Measurements from ENCODE around the gene IWS1.
"Not testable (repeated sequence)": the region's sequence is repeated elsewhere in the genome, so short reads cannot be mapped to it uniquely, and the experiment has no call there.

IWS1 gene

DNA sequence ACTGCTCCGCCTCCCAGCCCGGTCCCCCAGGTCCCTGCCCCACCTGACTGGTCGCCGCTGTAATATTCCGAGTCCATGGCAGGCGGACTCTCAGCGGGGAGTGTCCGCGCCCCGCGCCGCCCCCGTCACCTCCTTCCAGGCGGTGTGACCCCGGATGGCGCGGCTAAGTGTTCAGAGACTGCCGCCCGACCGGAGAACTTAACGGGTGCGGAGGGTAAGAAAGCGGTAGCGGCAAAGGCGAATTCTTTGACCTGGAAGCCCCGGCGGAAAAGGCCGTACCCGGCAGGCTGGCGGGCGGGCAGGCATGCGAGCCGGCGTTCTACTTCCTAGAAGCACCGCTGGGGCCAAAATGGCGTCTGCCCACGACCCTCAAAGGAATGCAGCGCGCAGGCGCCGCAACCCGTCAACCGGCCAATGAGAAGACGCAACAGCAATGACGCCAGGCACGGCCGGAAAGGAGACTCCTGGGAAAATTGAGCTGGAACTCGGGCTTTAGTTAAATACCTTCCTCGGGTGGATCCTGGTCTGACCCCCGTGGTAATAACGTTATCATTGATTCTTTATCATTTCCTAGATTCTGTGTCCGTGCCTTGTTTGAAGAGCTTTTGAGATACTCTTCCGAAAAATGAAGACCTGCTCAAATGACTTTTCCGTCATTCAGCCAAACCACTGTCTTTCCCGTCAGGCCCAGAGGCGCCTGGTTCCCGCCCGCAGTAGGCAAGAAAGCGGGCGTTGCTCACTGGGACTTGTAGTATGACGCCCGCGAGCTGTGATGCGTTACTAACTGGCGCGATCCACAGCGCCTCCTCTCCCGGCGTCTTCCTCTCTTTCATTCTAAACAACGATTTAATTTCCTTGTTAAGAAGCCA, at the start of gene IWS1:
IWS1 (minus strand) TSS at position 358 of the 869 bp plus-strand sequence; CDS start at position 77, 281 bp downstream.
- DNase-seq, result peak; percentile 86

DNA sequence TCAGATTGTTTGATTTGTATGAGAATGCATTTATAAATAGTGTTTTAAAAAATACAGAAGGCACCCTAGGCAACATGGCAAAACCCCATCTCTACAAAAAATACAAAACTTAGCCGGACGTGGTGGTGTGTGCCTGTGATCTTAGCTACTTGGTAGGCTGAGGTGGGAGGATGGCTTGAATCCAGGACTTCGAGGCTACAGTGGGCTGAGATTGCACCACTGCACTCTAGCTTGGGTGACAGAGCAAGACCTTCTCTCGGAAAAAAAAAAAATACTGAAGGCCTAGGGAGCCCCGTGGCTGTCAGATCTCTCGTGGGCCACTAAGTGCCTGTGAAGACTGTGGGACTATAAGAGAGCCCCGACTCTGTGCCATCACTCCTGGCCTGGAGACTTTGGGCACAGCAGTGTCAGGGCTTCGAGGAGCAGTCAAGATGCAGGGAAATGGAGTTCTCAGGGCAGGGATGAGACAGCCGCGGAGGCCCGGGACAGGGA, 49.7 kb upstream of the IWS1 start:
- DNase-seq, result no peak

DNA sequence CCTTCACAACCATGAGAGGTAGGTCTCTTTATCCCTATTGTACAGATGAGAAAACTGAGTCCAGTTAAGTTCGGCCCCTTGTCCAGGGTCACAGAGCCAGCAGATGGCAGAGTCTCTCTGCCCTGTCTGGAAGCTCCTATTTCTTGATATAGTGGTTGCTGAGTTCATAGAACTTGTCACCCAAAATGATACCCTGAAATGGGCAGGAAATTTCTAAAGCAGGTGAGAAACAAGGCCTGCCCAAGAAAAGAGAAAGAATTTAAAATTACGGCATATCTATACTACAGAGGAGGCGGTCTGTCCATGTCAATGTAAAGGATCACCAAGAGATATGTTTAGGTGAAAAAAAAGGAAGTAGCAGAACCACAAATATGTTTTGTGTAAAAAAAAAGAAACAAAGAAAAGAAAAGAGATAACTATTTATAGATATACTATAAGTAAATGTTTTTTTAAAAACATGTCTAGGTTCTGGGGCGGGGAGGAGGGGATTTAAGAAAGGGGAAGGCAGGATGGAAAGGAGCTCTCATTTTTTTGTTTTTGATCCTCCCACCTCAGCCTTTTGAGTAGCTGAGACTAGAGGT, 49.0 kb upstream of the IWS1 start:
- DNase-seq, result no peak

DNA sequence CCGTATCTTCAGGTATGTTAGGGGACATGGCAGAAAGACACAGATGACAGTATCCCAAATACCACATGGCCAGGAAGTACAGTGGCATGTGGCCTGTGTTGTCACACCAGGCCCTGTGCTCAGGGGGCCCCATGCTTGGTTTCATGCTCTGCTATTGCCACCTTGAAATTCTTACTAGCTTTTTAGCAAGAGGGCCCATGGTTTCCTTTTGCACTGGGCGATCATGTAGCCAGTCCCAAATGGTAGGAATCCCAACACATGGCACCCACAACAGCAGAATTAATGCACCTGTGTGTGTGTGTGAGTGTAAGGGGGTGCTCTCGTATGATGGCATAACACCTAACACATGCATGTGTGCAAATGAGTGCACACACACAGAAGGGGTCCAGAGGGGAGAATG, 48.4 kb upstream of the IWS1 start:
- DNase-seq, result no peak

DNA sequence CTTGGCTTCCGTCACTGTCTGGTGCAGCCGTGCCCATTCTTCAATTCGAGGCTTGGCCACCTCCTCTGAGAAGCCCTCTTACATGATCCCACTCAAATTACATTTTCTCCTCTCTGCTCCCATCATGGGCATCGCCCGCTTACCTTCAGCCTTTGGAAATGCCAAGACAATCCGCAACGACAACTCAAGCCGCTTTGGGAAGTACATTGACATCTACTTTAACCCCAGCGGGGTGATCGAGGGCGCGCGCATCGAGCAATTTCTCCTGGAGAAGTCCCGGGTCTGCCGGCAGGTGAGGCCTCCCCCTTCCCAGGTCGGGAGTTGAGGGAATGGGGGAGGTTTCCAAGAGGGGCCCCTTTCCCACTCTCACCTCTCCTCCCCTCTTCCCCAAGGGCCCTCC, 47.5 kb upstream of the IWS1 start:
- DNase-seq, result no peak

DNA sequence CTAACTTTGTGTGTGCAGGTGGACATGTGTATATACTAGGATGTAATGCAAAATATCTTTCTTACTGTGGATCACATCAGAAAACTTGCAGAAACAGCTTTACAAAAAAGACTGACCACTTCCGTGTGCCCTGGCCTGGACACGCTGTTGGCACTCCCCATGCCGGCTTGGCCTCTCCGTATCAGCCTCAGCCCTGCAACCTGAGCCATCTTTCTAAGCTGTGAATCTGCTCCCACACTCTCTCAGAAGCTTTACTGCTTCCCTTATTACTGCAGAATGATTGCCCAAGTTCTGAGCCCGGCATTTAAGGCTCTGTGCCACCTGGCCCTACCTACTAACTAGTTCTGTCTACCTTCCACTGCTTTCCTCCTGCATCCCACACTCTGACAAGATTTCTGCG, 47.0 kb upstream of the IWS1 start:
- DNase-seq, result no peak

DNA sequence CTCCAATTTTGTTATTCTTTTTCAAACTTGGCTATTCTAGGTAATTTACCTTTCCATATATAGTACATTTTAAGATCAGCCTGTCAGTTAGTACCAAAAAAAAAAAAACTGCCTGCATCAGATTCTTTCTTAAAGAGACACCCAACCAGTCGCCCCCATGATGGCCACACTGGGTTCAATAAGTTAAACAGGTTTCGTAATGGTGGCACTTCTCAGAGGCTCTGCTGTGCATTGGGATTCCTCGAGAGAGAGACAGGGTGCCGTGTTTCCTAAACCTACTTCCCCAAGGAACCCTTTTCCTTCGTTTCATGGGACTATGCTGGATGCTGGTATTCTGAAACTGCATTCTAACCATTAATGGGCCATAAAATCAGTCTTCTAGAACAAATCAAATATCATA, 46.6 kb upstream of the IWS1 start:
- DNase-seq, result no peak

DNA sequence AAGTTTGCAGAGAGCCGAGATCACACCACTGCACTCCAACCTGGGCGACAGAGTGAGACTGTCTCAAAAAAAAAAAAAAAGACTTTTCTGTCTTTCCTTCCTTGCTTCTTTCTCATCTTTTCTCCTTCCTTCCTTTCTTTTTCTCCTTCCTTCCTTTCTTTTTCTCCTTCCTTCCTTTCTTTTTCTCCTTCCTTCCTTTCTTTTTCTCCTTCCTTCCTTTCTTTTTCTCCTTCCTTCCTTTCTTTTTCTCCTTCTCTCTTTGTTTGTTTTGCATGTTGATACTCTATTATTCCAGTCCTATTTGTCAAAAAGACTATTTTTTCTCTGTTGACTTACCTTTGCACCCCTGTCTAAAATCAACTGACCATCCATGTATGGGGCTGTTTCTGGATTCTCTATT, 46.1 kb upstream of the IWS1 start:
- not testable (repeated sequence) for DNase-seq

DNA sequence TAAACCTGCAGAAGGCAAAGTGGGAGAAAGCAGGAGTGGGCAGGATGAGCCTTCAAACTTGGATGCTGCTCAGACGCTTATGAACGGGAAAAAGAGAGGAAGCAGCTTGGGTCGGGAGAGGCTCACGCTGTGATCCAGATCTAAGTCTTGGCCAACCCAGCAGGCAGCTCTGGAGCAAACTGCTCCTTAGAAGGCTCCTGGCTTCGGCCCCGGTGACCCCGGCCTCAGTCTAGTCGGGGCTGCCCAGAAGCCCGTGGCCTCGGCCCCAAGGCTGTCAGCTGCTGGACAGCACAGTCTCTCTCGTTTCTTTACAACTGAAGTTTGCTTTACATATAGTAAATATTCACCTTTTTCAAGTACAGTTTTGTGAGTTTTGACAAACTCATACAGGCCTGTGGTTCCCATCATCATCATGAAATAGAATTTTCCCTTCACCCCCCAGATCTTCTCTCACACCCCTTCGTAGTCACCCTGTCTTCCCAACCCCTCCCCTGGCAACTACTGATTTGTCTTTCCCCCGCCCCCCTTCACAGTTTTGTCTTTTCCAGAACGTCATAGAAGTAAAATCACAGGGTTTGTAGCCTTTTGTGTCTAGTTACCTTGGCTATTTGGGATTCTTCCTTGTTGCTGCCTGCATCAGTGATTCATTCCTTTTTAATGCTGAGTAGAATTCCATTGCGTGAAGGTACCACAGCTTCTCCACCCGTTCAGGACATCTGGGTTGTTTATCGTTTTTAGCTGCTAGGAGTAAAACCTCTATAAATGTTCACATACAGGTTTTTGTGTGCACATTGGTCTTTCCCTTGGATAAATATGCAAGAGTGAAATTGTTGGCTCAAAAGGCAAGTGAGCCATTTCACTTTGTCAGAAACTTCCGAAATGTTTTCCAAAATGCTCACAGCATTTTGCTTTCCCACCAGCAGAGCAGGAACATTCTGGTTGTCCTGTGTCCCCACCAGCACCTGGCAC, 44.3 kb upstream of the IWS1 start:
- DNase-seq, result no peak

DNA sequence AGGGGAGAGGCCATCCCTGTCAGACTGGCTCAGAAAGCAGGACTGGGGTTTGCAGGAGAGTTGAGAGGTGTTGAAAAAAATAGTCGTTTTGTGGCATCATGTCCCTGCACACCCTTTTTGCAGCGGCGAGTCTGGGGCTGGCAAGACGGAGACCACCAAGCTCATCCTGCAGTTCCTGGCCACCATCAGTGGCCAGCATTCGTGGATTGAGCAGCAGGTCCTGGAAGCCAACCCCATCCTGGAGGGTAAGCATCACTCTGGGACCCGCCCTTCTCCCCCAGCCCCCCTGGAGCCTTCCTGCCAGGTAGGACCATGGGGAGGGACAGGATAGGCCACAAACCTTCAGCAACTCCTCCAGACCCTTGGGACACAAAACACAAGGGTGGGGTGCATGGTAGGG, 43.4 kb upstream of the IWS1 start:
- DNase-seq, result no peak

DNA sequence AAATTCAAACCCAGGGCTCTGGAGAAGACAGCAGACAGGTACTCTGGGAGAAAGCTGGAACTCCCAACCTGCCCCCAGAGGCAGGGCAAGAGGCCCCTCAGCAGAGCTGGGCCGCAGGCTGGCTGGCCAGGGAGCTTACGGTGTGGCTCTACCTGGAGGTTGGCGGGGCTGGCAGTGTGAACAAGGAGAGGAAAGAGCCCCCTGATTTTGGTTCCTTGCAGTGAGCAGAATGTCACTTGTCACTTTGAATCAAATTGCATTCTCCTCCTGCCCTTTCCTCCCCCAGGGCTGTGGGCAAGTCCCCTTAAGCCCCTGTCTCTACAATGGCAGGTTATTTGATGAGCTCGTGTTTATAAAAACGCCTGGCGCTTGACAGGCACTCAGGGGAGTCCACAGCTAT, 41.8 kb upstream of the IWS1 start:
- no peak for DNase-seq

DNA sequence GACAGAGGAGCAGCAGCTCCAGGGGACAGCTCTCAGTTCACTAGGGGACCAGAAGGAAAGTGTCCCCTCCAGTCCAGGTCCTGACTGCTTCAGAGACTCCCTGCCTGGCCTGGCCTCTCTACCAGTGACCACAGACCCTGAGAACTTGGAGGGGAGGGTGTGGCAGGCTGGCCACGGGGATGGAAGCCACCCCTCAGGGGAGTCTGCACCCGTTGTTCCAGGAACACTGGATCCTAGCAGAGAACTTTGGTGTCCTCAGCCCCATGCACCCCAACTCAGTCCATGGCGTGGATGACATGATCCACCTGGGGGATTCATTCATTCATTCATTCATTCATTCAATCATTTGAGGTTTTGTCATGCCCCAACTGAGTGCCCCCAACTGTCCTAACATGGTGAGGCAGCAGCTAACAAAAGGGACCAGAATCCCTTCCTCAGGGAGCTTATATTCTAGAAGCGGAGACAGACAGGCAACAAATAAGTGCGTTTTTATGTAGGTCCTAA, 41.1 kb upstream of the IWS1 start:
- DNase-seq, result no peak

DNA sequence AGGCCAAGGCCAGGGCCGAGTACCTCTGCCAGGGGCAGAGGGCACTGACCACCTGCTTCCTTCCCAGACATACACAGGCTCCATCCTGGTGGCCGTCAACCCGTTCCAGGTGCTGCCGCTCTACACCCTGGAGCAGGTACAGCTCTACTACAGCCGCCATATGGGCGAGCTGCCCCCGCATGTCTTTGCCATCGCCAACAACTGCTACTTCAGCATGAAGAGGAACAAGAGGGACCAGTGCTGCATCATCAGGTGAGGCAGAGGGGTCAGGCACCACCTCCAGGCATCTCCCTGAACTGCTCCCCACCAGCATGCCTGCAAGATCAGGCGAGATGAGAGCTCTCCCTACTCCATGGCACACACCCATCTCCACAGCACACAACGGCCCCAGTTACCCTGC, 40.3 kb upstream of the IWS1 start:
- DNase-seq, result no peak

DNA sequence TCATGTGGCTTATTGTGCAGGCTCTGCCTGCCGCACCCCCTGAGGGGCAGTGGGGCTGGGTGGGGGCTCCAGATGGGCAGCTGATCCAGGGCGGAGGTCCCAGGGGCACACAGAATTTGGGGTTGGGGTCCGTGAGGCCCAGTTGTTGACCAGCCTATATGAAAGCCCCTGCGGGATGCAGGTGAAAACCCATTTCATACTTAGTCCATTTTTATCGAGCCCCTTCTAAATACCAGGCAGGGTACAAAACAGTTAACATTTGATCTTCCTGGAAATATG, 39.8 kb upstream of the IWS1 start:
- no peak for DNase-seq

DNA sequence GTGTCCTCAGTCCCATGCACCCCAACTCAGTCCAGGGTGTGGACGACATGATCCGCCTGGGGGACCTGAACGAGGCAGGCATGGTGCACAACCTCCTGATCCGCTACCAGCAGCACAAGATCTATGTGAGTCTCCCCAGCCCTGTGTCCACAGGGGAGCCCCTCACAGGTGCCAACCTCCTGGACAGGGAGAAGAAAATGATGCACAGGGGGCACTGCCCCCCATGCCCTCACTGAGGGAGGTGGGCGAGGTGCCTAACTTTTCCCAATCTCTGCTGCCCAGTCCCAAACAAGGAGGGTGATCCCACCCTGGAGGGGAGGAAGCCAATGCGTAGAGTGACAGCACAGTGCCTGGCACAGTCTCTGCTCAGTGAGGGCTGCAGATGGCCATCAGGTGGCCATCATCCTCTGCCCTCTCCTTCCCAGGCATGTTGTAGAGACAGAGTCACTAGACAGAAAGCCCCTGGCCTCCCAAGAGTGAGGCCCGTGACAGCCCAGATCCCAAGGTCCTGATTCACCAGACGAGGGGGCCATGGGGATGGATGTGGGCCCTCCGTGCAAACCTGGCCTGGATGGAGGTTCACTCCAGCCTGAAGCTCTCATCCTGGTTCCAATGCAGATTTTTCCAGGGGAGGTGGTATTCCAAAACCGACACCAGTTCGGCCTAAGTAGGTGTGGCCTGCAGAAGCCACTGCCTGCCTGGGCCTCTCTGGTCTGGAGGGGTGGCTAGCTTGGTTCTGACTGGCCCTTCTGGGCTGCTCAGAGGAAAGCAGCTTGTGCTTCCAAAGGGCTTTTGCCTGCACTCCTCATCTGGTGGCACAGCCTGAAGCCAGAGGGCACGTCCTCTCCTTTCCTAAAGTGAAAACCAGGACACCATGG, 39.2 kb upstream of the IWS1 start:
- DNase-seq, result no peak

DNA sequence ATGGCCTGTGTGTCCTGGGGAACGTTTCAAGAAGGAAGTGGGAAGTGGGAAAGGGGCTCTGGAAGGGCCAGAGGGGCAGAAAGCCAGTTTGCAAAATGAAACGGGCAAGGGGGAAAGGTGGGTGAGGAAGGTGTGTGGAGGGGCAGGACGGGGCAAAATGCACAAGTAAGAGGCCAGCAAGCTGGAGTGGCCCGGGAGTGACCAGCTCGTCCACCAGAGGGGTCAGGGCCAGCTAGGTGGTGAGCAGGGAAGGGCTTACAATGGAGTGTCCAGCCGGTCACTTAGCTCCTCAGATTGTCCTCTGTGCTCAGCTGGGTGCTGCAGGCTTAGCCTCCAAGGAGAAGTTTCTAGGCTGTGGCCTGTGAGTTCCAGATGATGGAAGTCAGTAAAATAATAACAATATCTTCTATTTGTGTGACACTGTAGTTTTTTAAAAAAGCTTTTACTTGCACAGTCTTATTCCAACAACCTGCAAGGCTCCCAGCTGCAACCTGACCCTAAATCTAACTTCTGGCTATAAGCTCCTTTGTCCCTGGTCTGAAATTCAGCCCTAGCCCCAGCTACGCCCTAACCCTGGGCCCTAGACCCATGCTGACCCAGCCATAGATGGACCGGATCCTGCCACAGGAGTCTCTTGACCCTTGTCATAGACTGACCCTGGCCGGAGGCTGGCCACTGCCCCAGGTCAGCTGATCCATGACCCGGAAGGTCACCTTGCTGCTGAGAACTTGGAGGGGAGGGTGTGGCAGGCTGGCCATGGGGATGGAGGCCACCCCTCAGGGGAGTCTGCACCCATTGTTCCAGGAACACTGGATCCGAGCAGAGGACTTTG, 38.4 kb upstream of the IWS1 start:
- no peak for DNase-seq

DNA sequence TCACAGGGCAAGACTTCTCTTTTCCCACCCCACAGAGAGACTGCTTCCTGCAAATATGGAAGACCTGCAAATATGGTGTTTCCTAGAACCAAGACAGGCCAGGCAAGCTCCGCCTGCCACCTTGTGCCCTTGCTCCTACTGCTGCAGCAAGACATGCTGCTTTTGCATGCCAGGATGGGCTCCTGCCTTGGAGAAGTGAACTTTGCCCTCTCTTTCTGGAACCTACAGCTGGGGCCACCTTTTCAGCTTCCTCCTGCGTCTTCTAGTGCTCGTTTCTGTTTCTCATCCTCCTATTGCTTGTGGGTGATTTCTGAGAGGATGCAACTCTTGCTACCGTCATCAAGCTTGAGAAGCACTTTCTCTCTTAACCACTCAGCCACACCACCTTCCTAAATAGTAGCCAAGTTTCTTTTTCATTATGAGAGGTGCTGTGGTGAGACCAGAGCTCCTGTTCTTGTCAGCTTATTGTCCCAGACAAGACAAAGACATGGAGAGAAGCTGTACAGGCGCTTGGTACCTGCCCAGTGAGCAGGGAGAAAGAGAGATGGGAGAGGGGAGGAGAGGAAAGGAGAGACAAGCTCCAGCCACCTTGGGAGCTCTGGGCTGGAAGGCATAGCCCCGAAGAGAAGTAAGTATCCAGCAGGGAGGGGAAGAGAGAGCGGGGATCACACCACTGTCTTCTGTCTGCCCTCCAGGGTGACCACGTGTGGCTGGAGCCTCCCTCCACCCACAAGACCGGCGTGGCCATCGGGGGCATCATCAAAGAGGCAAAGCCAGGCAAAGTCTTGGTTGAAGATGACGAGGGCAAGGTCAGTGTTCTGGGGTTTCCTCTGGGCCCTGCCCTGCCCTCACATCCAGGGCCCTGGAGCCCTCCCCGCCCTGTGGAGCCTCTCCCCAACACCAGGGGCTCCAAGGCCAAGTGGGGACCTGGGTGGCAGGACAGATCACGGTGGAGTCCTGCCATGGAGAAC, 37.5 kb upstream of the IWS1 start:
- no peak for DNase-seq

DNA sequence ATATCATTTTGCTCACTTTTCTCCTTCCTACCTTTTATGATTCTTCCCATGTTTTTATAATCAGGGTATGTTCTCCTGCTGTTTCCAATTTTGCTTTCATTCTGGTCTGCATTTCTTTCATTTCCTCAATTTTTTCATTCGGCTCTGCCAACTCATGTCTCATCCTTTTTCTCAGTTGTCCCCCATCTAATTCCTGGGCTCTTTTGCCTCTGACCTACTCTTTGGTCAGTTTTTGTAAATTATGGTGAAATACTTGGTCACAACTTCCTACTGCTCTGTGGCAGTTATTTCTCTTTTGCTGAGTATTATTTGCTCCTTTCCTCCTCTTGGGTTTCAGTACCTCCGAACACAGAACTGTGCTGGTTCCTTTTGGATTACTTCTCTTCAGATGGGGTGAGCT, 36.6 kb upstream of the IWS1 start:
- no peak for DNase-seq

DNA sequence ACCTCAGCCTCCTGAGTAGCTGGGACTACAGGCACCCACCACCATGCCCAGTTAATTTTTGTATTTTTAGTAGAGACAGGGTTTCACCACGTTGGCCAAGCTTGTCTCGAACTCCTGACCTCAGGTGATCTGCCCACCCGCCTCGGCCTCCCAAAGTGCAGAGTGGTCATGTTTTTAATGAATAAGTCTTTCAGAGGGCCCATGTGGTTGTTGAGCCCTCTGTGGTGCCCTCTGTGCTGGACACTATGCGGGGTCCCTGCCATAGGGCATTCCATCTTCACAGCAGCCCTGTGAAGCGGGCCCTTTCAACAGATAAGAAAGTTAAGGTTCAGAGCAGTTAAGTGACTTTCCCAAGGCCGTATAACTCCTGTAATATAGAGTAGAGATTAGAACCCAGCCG, 35.1 kb upstream of the IWS1 start:
- no peak for DNase-seq

DNA sequence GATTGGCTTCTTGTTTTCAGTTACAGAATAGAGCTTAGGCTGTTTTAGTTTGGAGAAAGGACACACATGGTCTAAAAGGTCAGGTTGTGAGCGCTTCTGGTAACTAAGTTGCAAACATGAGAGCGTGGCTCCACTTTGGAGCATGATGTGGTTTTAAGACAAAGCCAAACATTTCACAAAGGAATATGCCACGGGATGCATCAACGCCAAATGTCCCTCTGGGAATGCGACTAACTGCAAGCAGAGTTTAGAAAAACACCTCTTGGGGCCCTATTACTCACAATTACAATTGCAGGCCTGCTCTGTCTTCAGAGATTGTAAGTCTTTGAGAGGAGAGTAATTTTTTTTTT, 34.6 kb upstream of the IWS1 start:
- no peak for DNase-seq
